HepG2 (cell line): Measurements from ENCODE around the gene AADACL4. TPM values are rescaled to one million over a fixed set of nuclear protein-coding genes. Genes with fewer than 3 reads are reported as not detected.
A peak's percentile ranks its signal among the peaks of the same experiment; 100 is the strongest.

Source experiments
- HNRNPK ChIP-seq: fragments of 200-400 bp; formaldehyde crosslinking; IDR thresholded peaks from 2 replicates; pipeline ENCODE4 v1.6.1; 2018; ENCODE audit warnings: low read length, low read depth, moderate library complexity, mild to moderate bottlenecking; ENCODE audit not compliant: poor library complexity, severe bottlenecking
- IKZF1 ChIP-seq: fragments of 450-650 bp; IDR thresholded peaks from 2 replicates; pipeline ENCODE4 v1.7.1; 2016
- IKZF4 ChIP-seq: sonication (generic); formaldehyde crosslinking; IDR thresholded peaks from 2 replicates; pipeline ENCODE4 v1.5.1; 2020; ENCODE audit warnings: borderline replicate concordance, mild to moderate bottlenecking, low read depth, missing genetic modification reagents; ENCODE audit errors: not compliant biosample characterization
- KAT8 ChIP-seq: IDR thresholded peaks from 2 replicates; pipeline ENCODE4 v1.6.1; 2016; ENCODE audit warnings: missing genetic modification reagents, missing compliant biosample characterization
- MAZ ChIP-seq, 2 experiments: sonication (generic) in 1 of 2; formaldehyde crosslinking in 1 of 2; IDR thresholded peaks; 2 replicates each; pipeline versions ENCODE4 v1.5.0 to v1.6.1; 2012 to 2020; ENCODE audit warnings: low read depth in 2 of 2, mild to moderate bottlenecking in 2 of 2, borderline replicate concordance in 1 of 2, improper control_type of control experiment in 1 of 2, low read length in 1 of 2, missing genetic modification reagents in 1 of 2, moderate library complexity in 1 of 2
- MED8 ChIP-seq: sonication (generic); formaldehyde crosslinking; IDR thresholded peaks from 2 replicates; pipeline ENCODE4 v1.8.1; 2023; ENCODE audit warnings: mild to moderate bottlenecking, missing genetic modification reagents; ENCODE audit not compliant: insufficient replicate concordance
- NCOR1 ChIP-seq: fragments of 200-600 bp; sonication (generic); IDR thresholded peaks from 2 replicates; pipeline ENCODE4 v1.7.0; 2017; ENCODE audit warnings: antibody characterized with exemption, low read length, borderline replicate concordance
- POLR2A ChIP-seq, 2 experiments: IDR thresholded peaks; 2 replicates each; pipeline ENCODE4 v1.6.1; 2011; ENCODE audit warnings: low read depth in 2 of 2, low read length in 2 of 2, mild to moderate bottlenecking in 1 of 2, moderate library complexity in 1 of 2; ENCODE audit not compliant: insufficient read depth in 1 of 2
- POLR2G ChIP-seq: fragments of 200-400 bp; formaldehyde crosslinking; IDR thresholded peaks from 2 replicates; pipeline ENCODE4 v1.6.1; 2018; ENCODE audit warnings: mild to moderate bottlenecking, low read depth, low read length, moderate library complexity
- RBM39 ChIP-seq: fragments of 200-400 bp; formaldehyde crosslinking; IDR thresholded peaks from one replicate; pipeline ENCODE4 v1.6.1; 2018; ENCODE audit warnings: antibody characterized with exemption, mild to moderate bottlenecking, low read depth, low read length; ENCODE audit not compliant: poor library complexity, severe bottlenecking
- SATB2 ChIP-seq: sonication (generic); formaldehyde crosslinking; IDR thresholded peaks from 2 replicates; pipeline ENCODE4 v1.5.0; 2020; ENCODE audit warnings: missing genetic modification reagents
- TBX2 ChIP-seq: sonication (generic); formaldehyde crosslinking; IDR thresholded peaks from 2 replicates; pipeline ENCODE4 v1.5.0; 2020; ENCODE audit warnings: missing genetic modification reagents, mild to moderate bottlenecking, borderline replicate concordance
- ZC3H13 ChIP-seq: sonication (generic); formaldehyde crosslinking; IDR thresholded peaks from 2 replicates; pipeline ENCODE4 v1.8.1; 2023; ENCODE audit warnings: mild to moderate bottlenecking, missing genetic modification reagents, moderate library complexity
- ZC3H4 ChIP-seq: sonication (generic); formaldehyde crosslinking; IDR thresholded peaks from 2 replicates; pipeline ENCODE4 v1.4.0; 2020; ENCODE audit warnings: missing genetic modification reagents, borderline replicate concordance
- ZNF230 ChIP-seq: sonication (generic); formaldehyde crosslinking; IDR thresholded peaks from 2 replicates; pipeline ENCODE4 v1.4.0; 2020; ENCODE audit warnings: mild to moderate bottlenecking, missing genetic modification reagents
- ZNF333 ChIP-seq: sonication (generic); formaldehyde crosslinking; IDR thresholded peaks from 2 replicates; pipeline ENCODE4 v1.4.0; 2020; ENCODE audit warnings: mild to moderate bottlenecking, missing genetic modification reagents, borderline replicate concordance
- ZNF615 ChIP-seq: sonication (generic); formaldehyde crosslinking; IDR thresholded peaks from 2 replicates; pipeline ENCODE4 v1.5.0; 2020; ENCODE audit warnings: mild to moderate bottlenecking, missing genetic modification reagents, borderline replicate concordance
- ZSCAN22 ChIP-seq: sonication (generic); formaldehyde crosslinking; IDR thresholded peaks from 2 replicates; pipeline ENCODE4 v1.4.0; 2020; ENCODE audit warnings: mild to moderate bottlenecking, missing genetic modification reagents
- ZSCAN29 ChIP-seq: sonication (generic); formaldehyde crosslinking; conservative IDR thresholded peaks from 2 replicates; pipeline ENCODE4 v1.4.0; 2020; ENCODE audit warnings: mild to moderate bottlenecking, missing genetic modification reagents
- polyA plus RNA-seq, 8 experiments: library from polyadenylated mRNA; depleted of rRNA in 3 of 8; stranded (reverse) in 7 of 8; unstranded in 1 of 8; fragments of >200 nt; fragmentation: Illumina TruSeq in 4 of 8; extraction: Trizol in 4 of 8; gene quantifications; 2 replicates each; pipeline versions ENCODE4 v1.2.1 to v1.2.3, GENCODE V29; 2011 to 2016; ENCODE audit warnings: low read depth in 4 of 8, missing spikeins in 1 of 8, mixed read lengths in 1 of 8; ENCODE audit not compliant: insufficient read depth in 1 of 8
- total RNA-seq, 5 experiments: library from RNA; depleted of rRNA; stranded (reverse); fragments of >200 nt; fragmentation: Illumina TruSeq; extraction: Trizol; gene quantifications; 2 replicates each; pipeline ENCODE4 v1.2.3, GENCODE V29; 2016; ENCODE audit warnings: low read depth in 1 of 5
- TF ChIP-seq, protein P1 (sequence below): IDR thresholded peaks from 2 replicates; pipeline ENCODE4 v1.6.1; 2016; ENCODE audit warnings: low read depth, control low read depth
- TF ChIP-seq, protein P2 (sequence below): sonication (generic); formaldehyde crosslinking; IDR thresholded peaks from 2 replicates; pipeline ENCODE4 v1.4.0; 2020; ENCODE audit warnings: missing genetic modification reagents, mild to moderate bottlenecking, borderline replicate concordance
- TF ChIP-seq, protein P3 (sequence below): sonication (generic); formaldehyde crosslinking; IDR thresholded peaks from 2 replicates; pipeline ENCODE4 v1.4.0; 2020; ENCODE audit warnings: low read depth, mild to moderate bottlenecking, missing genetic modification reagents

Gene AADACL4
- total and polyA plus RNA-seq, 2 of the 13 experiments (the other 11 are each of a cell fraction or from before 2014, with no cell fraction given) = not detected

DNA sequence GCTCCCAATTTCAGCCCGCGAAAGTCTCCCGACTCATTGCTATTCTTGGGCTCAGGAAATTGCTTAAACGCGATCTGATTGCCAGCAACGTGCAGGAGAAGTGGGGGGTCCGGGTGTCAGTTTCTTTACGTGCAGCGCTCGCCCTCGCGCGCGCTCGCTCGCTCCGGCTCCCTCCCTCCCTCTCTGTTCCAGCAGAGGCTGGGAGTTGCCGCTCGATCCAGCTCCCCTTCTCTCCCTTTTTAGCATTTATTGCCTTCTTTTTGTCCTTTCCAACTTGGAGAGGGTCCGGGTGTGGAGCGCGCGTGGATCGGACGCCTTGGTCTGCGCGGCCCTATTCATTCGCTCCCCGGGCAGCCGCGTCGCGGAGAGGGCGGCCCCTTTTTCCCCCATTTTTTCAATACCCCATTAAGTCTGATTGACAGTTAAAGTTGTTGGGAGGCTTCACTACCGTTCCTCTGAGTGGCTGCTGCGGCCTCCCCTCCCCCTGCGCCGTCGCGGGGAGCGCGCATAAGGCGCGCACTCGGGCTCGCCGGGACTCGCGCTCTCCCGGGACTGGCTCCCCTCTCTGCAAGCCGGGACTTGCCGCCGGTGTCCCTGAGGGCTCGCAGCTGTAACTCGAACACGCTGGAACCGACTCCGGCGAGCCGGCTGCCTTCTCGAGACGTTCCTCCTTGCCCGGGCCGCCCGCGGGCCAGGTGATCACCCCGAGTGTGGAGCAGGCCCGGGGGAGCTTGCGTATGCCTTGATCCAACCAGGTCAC is 25.8 kb upstream of the AADACL4 start, which contains the start of gene DHRS3 (continued):
- peak; percentile 11; the same call in 1 of the 2 replicates for TF ChIP-seq KAT8 (CRISPR knock-in tag)
- TF ChIP-seq, protein P1, sequence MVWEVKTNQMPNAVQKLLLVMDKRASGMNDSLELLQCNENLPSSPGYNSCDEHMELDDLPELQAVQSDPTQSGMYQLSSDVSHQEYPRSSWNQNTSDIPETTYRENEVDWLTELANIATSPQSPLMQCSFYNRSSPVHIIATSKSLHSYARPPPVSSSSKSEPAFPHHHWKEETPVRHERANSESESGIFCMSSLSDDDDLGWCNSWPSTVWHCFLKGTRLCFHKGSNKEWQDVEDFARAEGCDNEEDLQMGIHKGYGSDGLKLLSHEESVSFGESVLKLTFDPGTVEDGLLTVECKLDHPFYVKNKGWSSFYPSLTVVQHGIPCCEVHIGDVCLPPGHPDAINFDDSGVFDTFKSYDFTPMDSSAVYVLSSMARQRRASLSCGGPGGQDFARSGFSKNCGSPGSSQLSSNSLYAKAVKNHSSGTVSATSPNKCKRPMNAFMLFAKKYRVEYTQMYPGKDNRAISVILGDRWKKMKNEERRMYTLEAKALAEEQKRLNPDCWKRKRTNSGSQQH = 0 out of 2 replicates have a peak, but pooled peaks have one; percentile 2
- TF ChIP-seq IKZF1 = no peak
- TF ChIP-seq MED8 (CRISPR knock-in tag) = peak; percentile 72
- peak; percentile 70 for TF ChIP-seq HNRNPK
- TF ChIP-seq POLR2G = peak; percentile 41
- TF ChIP-seq MAZ (IDR thresholded peaks at IDR 0.05; ENCODE audit: borderline replicate concordance, low read depth, low read length) = 0 out of 2 replicates have a peak, but pooled peaks have one; percentile 25
- TF ChIP-seq MAZ (CRISPR knock-in tag; IDR thresholded peaks at IDR 0.05; ENCODE audit: low read depth) = no peak
- no peak for TF ChIP-seq IKZF4 (CRISPR knock-in tag)
- TF ChIP-seq ZC3H4 (CRISPR knock-in tag) = peak; percentile 71
- TF ChIP-seq, protein P2, sequence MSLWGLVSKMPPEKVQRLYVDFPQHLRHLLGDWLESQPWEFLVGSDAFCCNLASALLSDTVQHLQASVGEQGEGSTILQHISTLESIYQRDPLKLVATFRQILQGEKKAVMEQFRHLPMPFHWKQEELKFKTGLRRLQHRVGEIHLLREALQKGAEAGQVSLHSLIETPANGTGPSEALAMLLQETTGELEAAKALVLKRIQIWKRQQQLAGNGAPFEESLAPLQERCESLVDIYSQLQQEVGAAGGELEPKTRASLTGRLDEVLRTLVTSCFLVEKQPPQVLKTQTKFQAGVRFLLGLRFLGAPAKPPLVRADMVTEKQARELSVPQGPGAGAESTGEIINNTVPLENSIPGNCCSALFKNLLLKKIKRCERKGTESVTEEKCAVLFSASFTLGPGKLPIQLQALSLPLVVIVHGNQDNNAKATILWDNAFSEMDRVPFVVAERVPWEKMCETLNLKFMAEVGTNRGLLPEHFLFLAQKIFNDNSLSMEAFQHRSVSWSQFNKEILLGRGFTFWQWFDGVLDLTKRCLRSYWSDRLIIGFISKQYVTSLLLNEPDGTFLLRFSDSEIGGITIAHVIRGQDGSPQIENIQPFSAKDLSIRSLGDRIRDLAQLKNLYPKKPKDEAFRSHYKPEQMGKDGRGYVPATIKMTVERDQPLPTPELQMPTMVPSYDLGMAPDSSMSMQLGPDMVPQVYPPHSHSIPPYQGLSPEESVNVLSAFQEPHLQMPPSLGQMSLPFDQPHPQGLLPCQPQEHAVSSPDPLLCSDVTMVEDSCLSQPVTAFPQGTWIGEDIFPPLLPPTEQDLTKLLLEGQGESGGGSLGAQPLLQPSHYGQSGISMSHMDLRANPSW (CRISPR knock-in tag) = no peak
- peak; percentile 27; the same call in 1 of the 2 replicates for TF ChIP-seq ZC3H13
- peak; percentile 51; the same call in 1 of the 2 replicates for TF ChIP-seq ZNF230 (CRISPR knock-in tag)
- peak; percentile 64 for TF ChIP-seq POLR2A (IDR thresholded peaks at IDR 0.05; ENCODE audit: insufficient read depth in 1 of 2, low read depth in 2 of 2, low read length in 2 of 2)
- TF ChIP-seq, protein P3, sequence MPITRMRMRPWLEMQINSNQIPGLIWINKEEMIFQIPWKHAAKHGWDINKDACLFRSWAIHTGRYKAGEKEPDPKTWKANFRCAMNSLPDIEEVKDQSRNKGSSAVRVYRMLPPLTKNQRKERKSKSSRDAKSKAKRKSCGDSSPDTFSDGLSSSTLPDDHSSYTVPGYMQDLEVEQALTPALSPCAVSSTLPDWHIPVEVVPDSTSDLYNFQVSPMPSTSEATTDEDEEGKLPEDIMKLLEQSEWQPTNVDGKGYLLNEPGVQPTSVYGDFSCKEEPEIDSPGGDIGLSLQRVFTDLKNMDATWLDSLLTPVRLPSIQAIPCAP (CRISPR knock-in tag) = 0 out of 2 replicates have a peak, but pooled peaks have one; percentile 34
- TF ChIP-seq ZNF333 (CRISPR knock-in tag) = peak; percentile 54; the same call in 1 of the 2 replicates
- no peak; the same call in 1 of the 2 replicates for TF ChIP-seq NCOR1
- TF ChIP-seq ZSCAN29 (CRISPR knock-in tag) = no peak
- TF ChIP-seq ZSCAN22 (CRISPR knock-in tag) = no peak
- peak; percentile 61; the same call in 1 of the 2 replicates for TF ChIP-seq ZNF615 (CRISPR knock-in tag)
- TF ChIP-seq TBX2 (CRISPR knock-in tag) = peak; percentile 54; the same call in 1 of the 2 replicates
- TF ChIP-seq RBM39 = peak; percentile 71
- TF ChIP-seq SATB2 (CRISPR knock-in tag) = peak; percentile 59; the same call in 1 of the 2 replicates
